Activated naive CD8-positive, alpha-beta T cell treated with anti-CD3 and anti-CD28 coated beads, Interleukin-2, amount 50 U/mL, for 16 hours (primary cell): ENCODE results near the gene PLPP4.
"Not testable (repeated sequence)": the region's sequence is repeated elsewhere in the genome, so short reads cannot be mapped to it uniquely, and the experiment has no call there.

ENCODE experiments used
- DNase-seq: peaks from one replicate; pipeline ENCODE4 v3.0.0-alpha.2; 2020; ENCODE audit warnings: low read depth, low spot score

The PLPP4 gene

DNA sequence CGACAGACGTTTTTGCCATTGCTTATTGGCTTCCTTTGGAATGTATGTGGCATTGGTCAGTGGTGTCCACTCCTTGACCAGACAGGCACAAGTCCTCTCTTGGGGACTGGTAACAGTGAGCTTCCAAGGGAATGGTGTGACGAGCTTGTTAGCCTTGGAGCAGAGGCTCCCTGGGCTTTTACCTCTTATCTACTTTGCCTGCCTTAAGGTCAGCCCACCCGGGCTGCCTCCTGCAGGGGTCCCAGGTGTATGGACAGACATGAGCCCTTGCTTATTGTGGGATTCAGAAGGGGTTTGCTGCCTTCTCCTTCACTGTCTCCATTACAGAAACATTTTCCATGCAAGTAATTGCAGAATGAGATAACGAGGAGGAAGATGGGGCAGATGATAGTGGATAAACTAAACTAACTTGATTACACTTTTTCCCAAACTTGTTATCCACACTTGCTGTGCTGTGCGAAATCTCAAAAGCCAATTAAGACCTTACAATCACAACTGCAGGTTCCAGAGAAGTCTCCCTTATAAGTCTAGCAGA lies 29.7 kb downstream of the PLPP4 start:
- no peak for DNase-seq

DNA sequence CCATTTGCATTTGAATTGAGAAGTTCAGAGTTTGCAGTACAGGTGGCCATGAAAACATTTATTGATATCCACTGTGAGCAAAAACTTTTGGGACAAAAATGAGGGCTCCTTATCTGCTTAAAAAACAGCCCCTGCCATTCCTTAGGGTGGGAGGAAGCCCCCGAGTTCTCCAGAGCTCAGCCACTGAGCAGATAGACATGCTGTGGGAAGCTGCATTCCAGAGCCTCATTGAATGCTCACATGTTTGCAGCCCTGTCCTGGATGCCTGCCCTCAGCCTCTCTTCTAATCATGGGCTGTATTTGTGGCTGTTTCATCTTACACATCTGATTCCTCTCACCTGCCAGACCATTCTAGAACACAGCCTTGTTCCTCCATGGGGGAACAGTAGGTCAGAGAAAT lies 33.3 kb downstream of the PLPP4 start:
- DNase-seq: no peak

DNA sequence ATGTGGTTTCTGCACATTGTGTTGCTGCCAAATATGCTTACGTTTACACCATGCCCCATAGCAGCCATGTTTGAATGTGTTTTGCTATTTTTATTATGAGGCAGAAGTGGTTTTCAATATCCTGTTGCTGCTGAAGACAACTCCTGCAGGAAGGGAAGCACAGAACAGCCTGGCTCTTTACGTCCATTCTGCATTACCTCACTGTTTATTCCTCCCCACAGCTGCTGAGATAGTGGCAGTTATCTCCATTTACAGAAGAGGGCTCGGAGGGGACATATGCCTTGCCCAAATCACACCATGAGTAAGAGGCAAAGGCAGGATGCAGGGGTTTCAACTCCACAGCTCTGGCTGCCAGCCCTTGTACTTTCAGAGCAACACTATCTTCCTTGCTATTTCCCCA lies 35.3 kb downstream of the PLPP4 start:
- DNase-seq: no peak

DNA sequence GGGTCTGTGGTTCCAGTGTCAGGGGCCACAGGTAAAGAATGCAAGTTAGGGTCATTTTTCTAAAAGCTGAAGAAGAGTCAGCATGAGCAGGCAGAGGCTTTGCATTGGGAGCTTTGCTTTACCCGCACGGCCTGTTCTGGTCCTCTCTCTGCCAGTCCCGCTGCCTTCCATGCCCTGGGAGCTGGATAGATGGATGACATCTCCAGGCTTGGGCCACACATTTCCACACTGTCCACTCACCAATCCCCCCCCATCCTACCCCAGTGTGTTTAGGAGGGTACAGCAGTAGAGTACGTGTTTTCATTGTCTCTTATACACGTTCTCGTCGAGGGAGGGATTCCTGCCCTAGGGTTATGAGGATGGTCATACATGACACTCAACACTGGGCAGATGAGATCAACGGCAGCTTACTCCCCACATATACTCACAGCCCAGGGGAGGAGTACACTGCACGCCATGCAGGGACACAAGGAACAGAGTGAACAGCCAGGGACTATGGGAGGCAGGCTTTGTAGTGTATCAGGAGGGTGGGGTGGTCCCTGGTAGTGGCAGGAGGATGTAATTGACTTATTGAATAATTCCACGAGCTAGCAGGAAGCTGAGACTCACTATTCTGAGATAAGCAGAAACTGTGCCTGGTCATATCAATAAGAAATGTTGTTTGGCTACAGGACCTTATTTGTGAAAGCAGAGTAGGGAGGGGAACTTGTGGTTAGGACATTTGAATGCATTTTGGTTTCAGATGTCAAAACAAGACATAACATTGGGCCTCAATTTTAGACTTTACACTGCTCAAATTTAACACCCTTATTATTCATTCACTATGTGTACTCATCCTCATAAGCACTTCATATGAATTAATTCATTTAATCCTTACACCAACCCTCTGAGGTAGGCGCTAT lies 36.6 kb downstream of the PLPP4 start:
- no peak for DNase-seq

DNA sequence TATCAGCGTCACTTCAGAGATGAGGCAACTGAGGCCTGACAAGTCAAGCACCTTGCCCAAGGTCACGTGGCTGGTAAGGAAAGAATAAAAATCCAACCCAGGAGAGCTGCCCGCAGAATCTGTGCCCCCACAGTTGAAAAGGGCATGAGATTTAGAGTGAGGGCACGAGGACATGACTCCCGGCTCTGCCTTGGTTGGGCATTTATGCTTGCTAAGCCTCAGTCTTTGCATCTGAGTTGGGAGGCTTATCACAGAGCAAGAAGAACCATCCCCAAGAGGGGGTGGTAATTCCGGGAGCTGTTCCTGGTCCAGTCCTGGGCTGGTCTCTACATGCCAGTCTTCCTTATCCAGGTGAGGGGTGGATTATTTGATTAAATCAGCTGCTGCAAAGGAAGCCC lies 37.3 kb downstream of the PLPP4 start:
- DNase-seq: no peak

DNA sequence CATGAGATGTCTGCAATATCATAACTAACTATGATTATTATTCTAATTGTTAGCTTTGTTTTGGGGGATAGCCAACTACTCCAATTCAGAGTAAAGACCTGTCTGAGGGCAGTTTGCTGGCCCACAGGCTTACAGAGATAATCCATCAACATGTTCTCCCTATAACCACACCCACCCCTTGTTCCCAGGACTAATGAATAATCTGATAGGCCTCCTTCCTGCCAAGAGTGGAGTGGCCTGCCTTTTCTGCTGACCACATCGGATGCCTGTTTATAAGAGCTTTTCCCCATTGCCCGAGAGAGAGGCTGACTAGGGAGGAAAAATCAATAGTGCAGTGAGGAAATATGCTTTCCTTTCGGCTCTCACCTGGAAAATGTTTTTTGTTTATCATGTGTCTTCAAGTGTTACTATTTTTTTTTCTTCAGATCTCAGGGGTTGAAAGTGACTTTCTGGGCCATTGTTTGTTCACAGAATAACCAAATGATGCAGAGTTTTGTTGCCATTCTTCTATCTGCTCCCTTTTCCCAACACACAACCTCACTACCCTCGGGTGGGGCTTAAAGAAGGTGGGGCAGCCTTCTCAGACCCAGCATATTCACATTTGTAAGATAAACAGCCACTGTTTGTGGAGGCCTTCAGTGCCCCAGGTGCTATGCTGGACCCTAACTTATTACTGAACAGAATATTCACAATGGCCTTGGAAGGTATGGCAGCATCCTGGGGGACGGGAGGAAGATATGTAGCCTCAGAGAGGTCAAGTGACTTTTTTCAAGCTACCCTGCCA lies 38.4 kb downstream of the PLPP4 start:
- no peak for DNase-seq

DNA sequence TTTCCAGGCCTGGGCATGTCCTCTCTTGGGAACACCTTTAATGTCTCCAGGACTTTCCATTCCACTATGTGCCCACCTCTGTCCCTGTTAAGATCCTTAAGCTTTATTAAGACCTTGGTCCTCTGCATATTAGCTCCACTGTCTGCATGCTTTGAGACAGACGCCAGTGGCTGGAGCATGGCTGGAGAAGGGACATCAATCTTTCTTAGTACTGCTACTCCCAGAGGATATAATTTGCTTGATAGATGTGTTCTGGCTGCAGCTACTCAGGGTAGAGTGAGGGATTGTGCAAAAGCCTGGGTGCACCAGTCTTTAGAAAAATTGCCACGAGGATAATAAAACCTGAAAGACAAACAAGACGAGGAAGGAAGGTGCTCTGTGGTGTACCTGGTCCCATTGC lies 42.9 kb downstream of the PLPP4 start:
- no peak for DNase-seq

DNA sequence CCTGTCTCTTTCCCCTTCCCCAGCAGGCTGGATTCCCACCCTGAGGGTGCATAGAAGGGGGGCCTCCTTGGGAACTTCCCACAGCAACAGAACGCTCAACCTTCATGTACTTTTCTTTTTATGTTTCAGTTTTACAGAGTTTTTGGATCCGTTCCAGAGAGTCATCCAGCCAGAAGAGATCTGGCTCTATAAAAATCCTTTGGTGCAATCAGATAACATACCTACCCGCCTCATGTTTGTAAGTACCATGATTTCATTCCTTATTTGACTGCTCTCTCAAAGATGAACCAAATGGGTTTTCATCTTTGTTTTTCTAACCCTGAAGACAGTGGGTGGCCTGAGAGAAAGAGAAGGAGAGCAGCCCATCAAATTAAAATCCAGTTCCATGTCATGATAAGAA lies 46.7 kb downstream of the PLPP4 start:
- DNase-seq: no peak

DNA sequence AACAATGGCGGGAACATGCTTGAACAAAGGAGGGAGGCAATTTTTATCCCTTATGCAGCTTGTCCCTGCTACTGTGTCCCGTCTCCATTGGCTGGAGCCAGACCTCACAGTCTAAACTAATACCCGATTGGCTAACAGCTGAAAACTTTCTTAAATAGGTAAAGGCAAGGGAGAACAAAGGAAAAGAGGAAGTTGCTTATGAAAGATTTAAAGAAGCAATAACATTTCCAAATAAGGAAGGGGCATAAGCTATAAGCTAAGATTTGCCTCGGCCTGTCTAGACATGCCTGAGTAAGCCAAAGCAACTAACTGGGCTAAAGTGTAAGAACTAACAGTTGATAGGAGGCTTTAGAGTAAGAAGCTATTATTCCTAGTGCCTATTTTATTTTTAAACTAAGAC lies 47.2 kb downstream of the PLPP4 start:
- DNase-seq: not testable (repeated sequence)

DNA sequence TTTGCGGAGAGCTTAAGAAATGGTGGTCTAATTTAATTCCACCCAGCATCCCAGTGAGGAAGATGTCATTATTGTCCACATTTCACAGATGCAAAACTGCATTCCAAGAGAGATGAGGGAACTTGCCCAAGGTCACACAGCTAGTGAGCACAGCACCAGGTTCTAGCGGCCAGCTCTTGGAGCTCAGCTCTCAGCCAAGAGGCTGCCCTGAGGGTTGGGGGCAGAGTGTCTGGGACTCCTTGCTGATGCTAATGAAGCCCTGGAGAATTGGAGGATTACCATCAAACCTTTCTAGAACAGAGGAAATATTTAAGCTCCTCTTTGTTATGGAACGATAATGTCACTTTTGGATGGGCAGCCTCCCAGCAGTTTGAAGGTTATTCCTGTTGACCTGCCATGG lies 48.0 kb downstream of the PLPP4 start:
- no peak for DNase-seq

DNA sequence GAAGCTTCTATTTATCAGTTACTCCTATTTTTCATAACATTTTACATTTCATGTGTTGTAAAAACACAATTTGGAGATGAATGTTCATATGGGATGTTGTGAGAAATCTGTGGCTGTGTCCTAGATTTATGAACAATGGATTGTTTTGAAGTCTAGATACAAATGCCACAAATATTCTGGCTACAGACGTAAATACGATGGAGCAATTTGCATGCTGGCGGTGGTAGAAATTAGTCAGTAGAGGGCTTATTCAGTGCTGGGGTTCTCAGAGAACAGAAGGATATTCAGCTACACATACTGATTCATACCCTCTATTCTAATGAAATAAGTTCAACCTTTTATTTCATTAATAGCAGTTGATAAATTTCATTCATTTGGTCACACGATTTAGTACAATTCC lies 48.8 kb downstream of the PLPP4 start:
- DNase-seq: no peak

DNA sequence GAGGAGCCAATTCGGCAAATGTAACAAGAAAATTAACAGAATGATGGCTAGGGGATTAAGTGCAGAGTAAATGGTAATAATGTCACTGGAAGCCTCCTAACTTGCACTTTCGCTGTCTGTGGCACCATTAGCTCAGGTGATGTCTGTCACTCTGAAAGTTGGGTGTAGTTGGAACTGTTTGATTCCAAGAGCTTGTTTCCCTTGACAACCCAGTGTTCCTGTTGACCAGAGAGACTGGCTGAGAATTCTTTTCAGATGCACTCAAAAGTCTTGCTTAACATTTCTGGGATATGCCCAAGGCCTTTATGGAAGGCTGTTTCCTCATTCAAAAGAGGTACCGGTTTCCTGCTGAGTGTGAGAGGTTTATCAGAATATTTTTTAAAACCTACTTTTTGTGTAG lies 49.6 kb downstream of the PLPP4 start:
- DNase-seq: no peak

DNA sequence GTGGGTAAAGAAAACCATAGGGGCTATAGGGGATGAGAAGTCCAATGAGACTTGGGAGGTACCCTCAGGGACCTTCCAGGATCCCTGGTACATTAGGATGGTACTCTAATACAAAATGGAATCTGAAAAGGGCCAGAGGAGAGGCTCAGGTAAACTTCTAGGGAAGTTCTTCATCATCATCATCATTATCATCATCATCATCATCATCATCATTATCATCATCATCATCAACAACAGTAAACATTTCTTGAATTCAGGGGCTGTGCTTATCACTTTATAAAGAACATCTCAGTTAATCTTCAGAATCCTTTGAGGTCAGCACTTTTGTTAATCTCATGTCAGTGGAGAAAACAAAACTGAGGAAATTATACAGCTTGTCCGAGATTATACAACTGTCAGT lies 50.1 kb downstream of the PLPP4 start:
- no peak for DNase-seq

DNA sequence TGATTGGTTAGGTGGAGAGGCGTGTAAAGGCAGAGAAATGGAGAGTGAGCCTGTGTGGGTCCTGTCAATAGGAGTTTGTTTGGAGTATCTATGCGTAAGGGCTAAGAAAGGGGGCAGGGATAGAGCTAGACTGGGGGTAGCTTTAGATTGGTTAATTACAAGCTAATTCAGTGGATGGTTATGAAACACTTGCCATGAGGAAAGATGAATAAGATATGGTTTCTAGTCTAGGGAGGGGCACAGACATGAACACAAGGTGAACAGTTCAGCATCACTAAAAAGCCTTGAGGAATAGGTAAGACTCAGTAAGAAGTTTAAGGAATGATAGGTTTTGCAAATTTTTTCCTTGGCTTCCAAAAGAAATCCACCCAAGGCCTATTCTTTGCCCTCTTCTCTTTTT lies 50.6 kb downstream of the PLPP4 start:
- no peak for DNase-seq

DNA sequence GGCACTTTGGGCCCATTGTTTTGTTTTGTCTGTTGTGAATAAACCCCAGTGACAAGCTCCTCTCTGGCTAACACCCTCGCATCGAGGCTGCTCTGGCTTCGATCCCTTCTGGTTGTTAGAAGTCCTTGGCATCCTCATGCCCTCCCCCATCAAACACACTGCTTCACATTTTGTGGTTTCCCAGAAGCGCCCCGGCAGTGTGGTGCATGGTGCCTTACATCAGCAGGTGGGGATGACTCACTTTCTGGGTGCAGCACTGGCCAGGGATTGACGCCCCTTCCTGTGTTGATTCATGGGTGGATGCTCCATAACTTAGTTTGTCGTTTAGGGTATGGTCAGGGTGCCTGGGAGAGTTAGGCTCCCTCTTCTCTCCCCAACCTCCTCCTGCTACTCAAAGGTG lies 51.4 kb downstream of the PLPP4 start:
- DNase-seq: no peak

DNA sequence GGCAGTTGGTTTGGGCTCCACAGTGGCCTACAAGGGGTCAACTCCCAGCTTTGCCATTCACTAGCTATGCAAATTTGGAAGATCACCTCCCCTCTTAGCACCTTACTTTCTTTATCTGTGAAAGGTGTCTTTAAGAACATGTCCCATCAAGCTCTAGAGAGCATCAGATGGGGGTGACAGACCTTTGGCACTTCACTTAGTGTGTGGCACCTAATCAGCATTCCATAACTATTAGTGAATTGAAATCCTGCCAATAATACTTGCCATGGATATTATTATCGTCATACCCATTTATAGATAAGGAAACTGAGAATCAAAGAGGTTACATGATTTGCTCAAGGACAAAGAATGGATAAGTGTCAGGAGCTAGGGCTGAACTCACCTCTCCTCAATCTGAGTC lies 51.9 kb downstream of the PLPP4 start:
- no peak for DNase-seq

DNA sequence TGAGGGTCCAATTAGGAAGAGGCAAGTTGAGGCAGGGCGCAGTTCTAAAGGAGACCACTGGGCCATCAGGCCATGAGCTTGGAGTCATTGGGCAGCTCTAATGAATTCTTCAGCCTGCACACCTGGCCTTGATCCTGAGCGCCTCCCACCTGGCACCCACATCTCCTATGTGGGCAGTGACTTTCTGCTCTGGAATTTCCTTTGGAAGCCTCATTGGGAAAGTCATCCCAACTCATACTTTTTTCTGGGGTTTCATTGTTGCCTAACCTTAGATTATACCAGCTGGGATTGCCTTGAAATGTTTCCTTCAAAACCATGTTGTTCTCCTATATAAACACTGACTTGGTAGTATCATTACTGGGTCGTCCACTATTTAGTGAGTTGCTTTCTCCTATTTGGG lies 54.1 kb downstream of the PLPP4 start:
- no peak for DNase-seq

DNA sequence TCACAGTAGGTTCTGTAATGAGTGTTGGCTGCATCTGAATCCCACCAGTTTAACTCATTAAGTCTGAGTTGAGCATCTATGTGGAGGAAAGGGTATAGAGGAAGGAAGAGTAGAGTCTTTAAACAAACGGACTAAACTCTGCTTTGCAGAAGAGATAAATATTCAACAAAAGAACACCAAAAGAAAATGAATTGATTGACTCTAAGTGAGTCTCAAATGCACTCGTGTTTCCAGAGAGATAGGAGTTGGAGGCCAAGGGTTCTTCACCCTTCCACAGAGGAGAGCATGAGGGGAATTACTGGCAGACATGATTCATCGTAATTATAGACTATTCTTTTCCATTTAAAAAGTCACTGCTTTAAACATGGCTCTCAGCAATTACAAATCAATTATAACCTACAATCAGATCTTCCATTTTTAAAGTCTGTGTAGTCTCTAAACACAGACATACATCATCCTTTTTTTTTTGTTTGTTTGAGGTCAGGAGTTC lies 56.3 kb downstream of the PLPP4 start:
- no peak for DNase-seq

DNA sequence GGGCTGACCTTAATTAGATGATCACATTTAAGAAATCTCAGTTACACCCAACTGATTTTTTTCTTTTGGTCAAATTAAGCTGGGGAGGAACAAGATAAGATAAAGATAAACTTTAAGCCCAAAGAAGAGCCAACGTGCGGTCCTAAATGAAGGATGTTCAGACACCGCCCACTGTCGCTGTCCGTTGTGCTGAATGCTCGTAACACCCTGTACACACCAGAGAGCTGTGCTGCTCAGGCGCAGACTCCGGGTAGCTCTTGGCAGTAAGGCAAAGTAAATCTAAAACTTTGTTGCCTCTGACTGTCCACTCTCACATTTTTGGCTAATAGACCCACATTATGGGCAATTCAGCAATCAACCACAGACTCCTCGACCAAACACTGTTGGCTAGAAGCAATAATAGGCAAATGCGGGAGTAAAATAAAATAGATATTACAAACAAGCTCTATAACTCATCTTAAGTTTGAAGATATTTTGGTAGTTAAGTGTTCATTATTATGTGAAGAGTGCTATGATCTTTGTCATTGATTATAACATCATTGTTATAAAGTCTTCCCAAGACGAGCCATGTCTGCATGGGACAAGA lies 57.1 kb downstream of the PLPP4 start:
- DNase-seq: no peak

DNA sequence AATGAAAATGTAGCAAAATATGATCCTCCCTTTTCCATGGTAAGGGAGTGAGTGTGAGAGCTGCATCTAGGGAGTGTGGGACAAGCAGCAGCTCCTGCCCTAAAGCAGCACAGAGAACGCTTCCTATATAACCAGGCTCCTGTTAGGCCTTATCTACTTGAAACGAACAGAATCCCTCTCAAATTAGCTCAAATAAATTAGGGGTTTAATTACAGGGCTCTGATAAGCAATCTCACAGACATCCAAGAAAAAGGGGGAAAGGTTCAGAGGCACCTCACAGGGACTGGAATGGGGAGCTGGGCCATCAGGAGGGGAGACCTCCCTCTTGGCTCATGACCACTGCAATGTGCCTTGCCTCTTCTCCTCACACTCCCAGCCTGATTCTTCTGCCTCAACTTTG lies 57.9 kb downstream of the PLPP4 start:
- DNase-seq: no peak

DNA sequence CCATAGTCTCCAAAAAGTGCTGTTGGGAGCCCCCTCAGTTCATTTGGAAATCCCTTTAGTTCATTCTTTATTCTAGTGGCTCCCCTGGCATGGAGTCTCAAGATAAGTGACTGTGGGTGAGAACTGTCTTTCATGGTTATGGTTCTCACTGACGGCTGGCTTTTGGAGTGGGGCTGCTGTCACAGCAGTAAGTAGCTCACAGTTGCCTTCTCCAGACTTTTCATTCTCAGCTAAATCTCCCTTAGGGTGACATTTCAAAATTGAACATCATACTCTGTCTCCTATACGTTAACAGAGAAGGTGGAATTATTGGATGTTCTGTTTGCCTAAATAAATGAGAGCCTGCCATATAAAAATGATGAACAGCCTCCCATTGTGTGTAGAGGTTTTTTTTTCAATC lies 58.7 kb downstream of the PLPP4 start:
- no peak for DNase-seq

DNA sequence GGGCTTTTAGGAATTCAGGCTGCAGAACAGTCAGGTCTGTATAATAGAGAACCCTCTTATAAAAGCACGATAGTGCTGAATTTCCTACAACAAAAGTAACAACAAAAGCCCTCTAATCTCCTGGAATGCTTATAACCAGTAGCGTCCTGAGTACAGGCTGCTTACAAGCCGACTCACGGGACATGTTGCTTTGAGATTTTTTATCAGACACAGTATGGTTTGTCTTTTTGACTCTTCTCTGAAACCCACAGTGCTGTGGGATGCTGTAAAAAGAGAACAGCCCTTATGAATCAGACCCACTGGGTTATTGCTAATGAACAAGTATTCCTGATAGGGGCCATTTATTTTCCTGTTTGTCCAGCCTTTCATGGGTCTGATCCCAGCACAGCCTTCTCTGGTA lies 59.4 kb downstream of the PLPP4 start:
- no peak for DNase-seq
